Epithelial cell of esophagus (primary cell): Measurements from ENCODE around the gene METTL3.

Experiments used
- DNase-seq: peaks from one replicate; pipeline ENCODE4 v3.0.0; 2010; ENCODE audit warnings: low read depth
- H3K4me3 ChIP-seq: 2 replicates; pipeline ENCODE4 v1.5.1; 2011; ENCODE audit warnings: mild to moderate bottlenecking, low read length, control low read depth
- CTCF ChIP-seq: IDR thresholded peaks from 2 replicates; pipeline ENCODE4 v1.5.1; 2011; ENCODE audit warnings: low read depth, mild to moderate bottlenecking, low read length, control low read depth, inconsistent platforms; ENCODE audit not compliant: insufficient read depth; ENCODE audit errors: missing control alignments

The METTL3 gene

DNA sequence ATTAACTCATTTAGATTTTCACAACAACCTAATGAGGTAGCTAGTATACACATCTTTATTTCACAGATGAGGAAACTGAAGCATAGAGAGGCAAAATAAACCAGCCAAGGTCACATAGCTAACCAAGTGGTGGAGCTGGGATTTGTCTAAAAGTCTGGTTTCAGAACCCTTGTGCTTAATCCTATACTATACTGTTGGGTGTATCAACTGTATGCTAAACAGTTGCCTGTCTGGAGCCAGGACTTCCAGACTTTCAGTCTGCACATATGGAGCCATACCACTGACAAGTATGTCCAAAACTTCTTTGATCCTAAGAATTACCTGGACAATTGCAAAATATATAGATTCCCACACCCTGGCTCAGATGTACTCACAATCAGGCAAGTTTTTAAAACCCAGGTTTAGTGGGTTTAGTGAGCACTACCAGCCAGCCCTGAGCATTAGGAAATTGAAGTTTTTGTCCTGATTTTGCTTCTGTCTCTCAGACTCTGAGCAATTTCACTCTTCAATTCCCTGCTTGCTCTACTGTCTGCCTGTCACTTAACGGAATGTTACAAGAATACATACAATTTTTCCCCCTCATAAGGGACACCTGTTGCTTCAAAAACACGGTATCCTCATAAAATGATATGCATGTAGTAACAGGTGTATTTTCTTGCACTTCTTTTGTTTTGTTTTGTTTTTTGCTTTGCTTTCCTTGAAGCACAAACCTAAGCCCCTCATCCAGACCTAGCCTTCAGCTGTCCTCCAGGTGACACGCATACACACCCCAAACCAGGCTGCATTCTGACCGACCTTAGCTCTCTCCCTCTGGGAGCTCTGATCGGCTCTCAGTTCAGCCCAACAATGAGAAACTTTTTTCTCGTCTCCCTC lies 24.6 kb upstream of the METTL3 start:
- H3K4me3 ChIP-seq: no peak overlapping the region
- no peak for TF ChIP-seq CTCF
- no peak for DNase-seq

- TF ChIP-seq CTCF: no peak
- no peak for DNase-seq
- no peak overlapping the region for H3K4me3 ChIP-seq
These were observed 23.4 kb upstream of the METTL3 start for GRCh38 chr14:21534576-21534975.

DNA sequence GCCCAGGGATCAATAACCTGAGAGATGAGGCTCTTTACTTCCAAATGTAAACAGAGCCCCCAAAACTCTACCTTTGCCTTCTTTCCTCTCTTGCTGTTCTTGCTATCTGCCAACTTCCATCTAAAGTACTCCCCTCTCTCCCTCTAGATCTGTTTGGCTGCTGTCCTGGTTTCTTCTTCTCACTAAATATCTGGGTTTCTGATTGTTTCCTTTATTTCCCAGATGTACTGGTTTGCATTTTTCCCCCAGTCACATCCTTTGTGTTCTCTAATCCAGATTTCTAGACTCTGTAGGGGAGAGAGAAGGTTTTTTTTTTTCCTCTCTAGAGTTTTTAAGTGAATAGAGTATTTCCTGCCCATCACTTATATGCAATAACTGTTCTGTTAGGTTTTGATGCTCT lies 22.2 kb upstream of the METTL3 start:
- DNase-seq: no peak
- TF ChIP-seq CTCF: no peak
- no peak overlapping the region for H3K4me3 ChIP-seq

DNA sequence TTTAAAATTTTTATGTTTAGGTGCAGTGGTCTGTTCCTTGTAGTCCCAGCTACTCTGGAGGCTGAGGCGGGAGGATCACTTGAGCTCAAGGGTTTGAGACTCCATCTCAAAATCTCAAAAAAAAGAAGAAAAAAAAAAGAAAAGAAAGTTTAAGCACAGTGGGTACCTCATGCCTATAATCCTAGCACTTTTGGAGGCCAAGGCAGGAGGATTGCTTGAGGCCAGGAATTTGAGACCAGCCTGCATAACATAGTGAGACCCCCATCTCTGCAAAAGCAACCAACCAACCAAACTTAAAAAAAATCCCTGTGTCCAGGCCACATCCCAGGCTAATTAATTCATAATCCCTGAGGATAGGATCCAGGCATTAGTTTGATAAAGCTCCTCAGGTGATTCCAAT lies 18.4 kb upstream of the METTL3 start:
- no peak for DNase-seq
- no peak for TF ChIP-seq CTCF
- H3K4me3 ChIP-seq: no peak overlapping the region

- no peak overlapping the region for H3K4me3 ChIP-seq
- no peak for DNase-seq
- no peak for TF ChIP-seq CTCF
These were observed 17.5 kb upstream of the METTL3 start for GRCh38 chr14:21528381-21529348.

GRCh38 chr14:21527318-21527679 lies 16.2 kb upstream of the METTL3 start:
- no peak for DNase-seq
- H3K4me3 ChIP-seq: no peak overlapping the region
- TF ChIP-seq CTCF: no peak
